IMR-90 (cell line): ENCODE data around the gene PDE6B. TPM values are rescaled to one million over a fixed set of nuclear protein-coding genes. Genes with fewer than 3 reads are reported as not detected.

Experiments used
- ATAC-seq: fragments of 200-7000 bp; cut with Tn5 transposase; 2 replicates; pipeline ENCODE4 v1.9.1; 2020; ENCODE audit warnings: low read depth, mild to moderate bottlenecking, moderate library complexity
- BruUV-seq: library from RNA; stranded (reverse); fragments of 400-500 nt; replicated peaks from 2 replicates; lab custom pipeline; 2021; lab: Mats Ljungman, UMichigan
- CTCF ChIA-PET: fragments of 300-600 bp; formaldehyde crosslinking; extraction: SDS; loops from one replicate; lab custom pipeline; 2021; ENCODE audit warnings: antibody characterized with exemption; lab: Yijun Ruan, JAX
- POLR2A ChIA-PET: fragments of 300-600 bp; sonication (Branson Sonifier 250); formaldehyde crosslinking; loops from one replicate; lab custom pipeline; 2022; ENCODE audit warnings: antibody characterized with exemption; ENCODE audit not compliant: unreplicated experiment; lab: Charles Lee
- DNase-seq: peaks from one replicate; pipeline ENCODE4 v3.0.0; 2013
- H2AFZ ChIP-seq: replicated peaks from 2 replicates; pipeline ENCODE3; 2013; ENCODE audit warnings: low read length, mild to moderate bottlenecking; ENCODE audit not compliant: poor library complexity
- H2AK5ac ChIP-seq: 2 replicates; pipeline ENCODE4 v1.6.1; 2013; ENCODE audit warnings: low read depth, low read length, inconsistent platforms
- H2AK9ac ChIP-seq: replicated peaks from 2 replicates; pipeline ENCODE3; 2013; ENCODE audit warnings: mild to moderate bottlenecking, low read depth, low read length, moderate library complexity; ENCODE audit not compliant: poor library complexity
- H2BK120ac ChIP-seq: 2 replicates; pipeline ENCODE4 v1.6.1; 2013; ENCODE audit warnings: low read depth, low read length, inconsistent platforms
- H2BK15ac ChIP-seq: 3 replicates; pipeline ENCODE4 v1.6.1; 2013; ENCODE audit warnings: low read depth, low read length, inconsistent platforms
- H2BK20ac ChIP-seq: 2 replicates; pipeline ENCODE4 v1.6.1; 2013; ENCODE audit warnings: low read depth, mild to moderate bottlenecking, inconsistent platforms, low read length, moderate library complexity
- H2BK5ac ChIP-seq: 2 replicates; pipeline ENCODE4 v1.6.1; 2013; ENCODE audit warnings: mild to moderate bottlenecking, low read depth, low read length, inconsistent platforms; ENCODE audit not compliant: poor library complexity, severe bottlenecking
- H3K14ac ChIP-seq: replicated peaks from 2 replicates; pipeline ENCODE4 v1.6.1; 2013; ENCODE audit warnings: low read depth, low read length, inconsistent platforms
- H3K18ac ChIP-seq: 2 replicates; pipeline ENCODE4 v1.6.1; 2013; ENCODE audit warnings: low read depth, low read length, control low read depth
- H3K23ac ChIP-seq: 2 replicates; pipeline ENCODE4 v1.6.1; 2013; ENCODE audit warnings: low read depth, low read length, inconsistent platforms
- H3K27ac ChIP-seq: 2 replicates; pipeline ENCODE4 v1.5.1; 2013; ENCODE audit warnings: mild to moderate bottlenecking, control low read depth, low read length; ENCODE audit not compliant: insufficient read depth
- H3K27me3 ChIP-seq: 2 replicates; pipeline ENCODE4 v1.6.1; 2013; ENCODE audit warnings: low read length; ENCODE audit not compliant: control insufficient read depth, insufficient read depth
- H3K36me3 ChIP-seq: 2 replicates; pipeline ENCODE4 v1.6.1; 2013; ENCODE audit warnings: low read length, mixed read lengths; ENCODE audit not compliant: control insufficient read depth, insufficient read depth
- H3K4ac ChIP-seq: 2 replicates; pipeline ENCODE4 v1.6.1; 2013; ENCODE audit warnings: low read depth, low read length, inconsistent platforms
- H3K4me1 ChIP-seq: 2 replicates; pipeline ENCODE4 v1.6.1; 2013; ENCODE audit warnings: low read length, mixed read lengths; ENCODE audit not compliant: control insufficient read depth, insufficient read depth
- H3K4me2 ChIP-seq: 2 replicates; pipeline ENCODE4 v1.6.1; 2013; ENCODE audit warnings: low read depth, mild to moderate bottlenecking, control low read depth, low read length, moderate library complexity
- H3K4me3 ChIP-seq: 2 replicates; pipeline ENCODE4 v1.5.1; 2013; ENCODE audit warnings: low read depth, mild to moderate bottlenecking, control low read depth, low read length, moderate library complexity; ENCODE audit not compliant: insufficient read depth
- H3K56ac ChIP-seq: 2 replicates; pipeline ENCODE4 v1.6.1; 2013; ENCODE audit warnings: low read length, inconsistent platforms; ENCODE audit not compliant: insufficient read depth; ENCODE audit errors: extremely low read depth
- H3K79me1 ChIP-seq, 2 experiments: 2 replicates each; pipeline ENCODE4 v1.6.1; 2013; ENCODE audit warnings: low read length in 2 of 2, inconsistent platforms in 1 of 2, low read depth in 1 of 2
- H3K9ac ChIP-seq: 2 replicates; pipeline ENCODE4 v1.6.1; 2013; ENCODE audit warnings: low read depth, low read length, control low read depth
- H3K9me1 ChIP-seq: 2 replicates; pipeline ENCODE4 v1.6.1; 2013; ENCODE audit warnings: low read length, inconsistent platforms; ENCODE audit not compliant: insufficient read depth
- H3K9me3 ChIP-seq: 2 replicates; pipeline ENCODE4 v1.6.1; 2013; ENCODE audit warnings: low read length; ENCODE audit not compliant: control insufficient read depth, insufficient read depth
- H4K20me1 ChIP-seq: 2 replicates; pipeline ENCODE4 v1.6.1; 2013; ENCODE audit warnings: low read length, inconsistent platforms; ENCODE audit not compliant: insufficient read depth
- H4K5ac ChIP-seq: 2 replicates; pipeline ENCODE4 v1.6.1; 2013; ENCODE audit warnings: mild to moderate bottlenecking, low read depth, low read length, control low read depth
- H4K8ac ChIP-seq, 2 experiments: 2 replicates each; pipeline ENCODE4 v1.6.1; 2013; ENCODE audit warnings: low read depth in 2 of 2, low read length in 2 of 2, control low read depth in 1 of 2, inconsistent platforms in 1 of 2
- H4K91ac ChIP-seq: 2 replicates; pipeline ENCODE4 v1.6.1; 2013; ENCODE audit warnings: low read depth, low read length, inconsistent platforms; ENCODE audit not compliant: insufficient read depth
- CEBPB ChIP-seq: IDR thresholded peaks from 2 replicates; pipeline ENCODE4 v1.6.1; 2012; ENCODE audit warnings: low read depth, low read length, improper control_type of control experiment
- CHD1 ChIP-seq: IDR thresholded peaks from 2 replicates; pipeline ENCODE4 v1.6.1; 2012; ENCODE audit warnings: low read depth, low read length, improper control_type of control experiment
- FOS ChIP-seq: fragments of 150-350 bp; IDR thresholded peaks from 2 replicates; pipeline ENCODE4 v1.6.1; 2016; ENCODE audit warnings: low read depth, low read length
- MAFK ChIP-seq: IDR thresholded peaks from 2 replicates; pipeline ENCODE4 v1.6.1; 2012; ENCODE audit warnings: low read depth, low read length, improper control_type of control experiment
- MAZ ChIP-seq: IDR thresholded peaks from 2 replicates; pipeline ENCODE4 v1.6.1; 2012; ENCODE audit warnings: low read depth, mild to moderate bottlenecking, low read length, improper control_type of control experiment, moderate library complexity, borderline replicate concordance
- NFE2L2 ChIP-seq: fragments of 150-350 bp; IDR thresholded peaks from 2 replicates; pipeline ENCODE4 v1.6.1; 2016; ENCODE audit warnings: low read depth, mild to moderate bottlenecking, low read length
- POLR2A ChIP-seq: IDR thresholded peaks from 2 replicates; pipeline ENCODE4 v1.6.1; 2012; ENCODE audit warnings: mild to moderate bottlenecking, low read depth, low read length
- RCOR1 ChIP-seq: IDR thresholded peaks from 2 replicates; pipeline ENCODE4 v1.6.1; 2012; ENCODE audit warnings: mild to moderate bottlenecking, low read length, improper control_type of control experiment; ENCODE audit not compliant: insufficient replicate concordance
- RFX5 ChIP-seq: IDR thresholded peaks from 2 replicates; pipeline ENCODE4 v1.8.0; 2012; ENCODE audit warnings: low read depth, mild to moderate bottlenecking, low read length, moderate library complexity
- SMC3 ChIP-seq: fragments of 150-350 bp; IDR thresholded peaks from 2 replicates; pipeline ENCODE4 v1.6.1; 2016; ENCODE audit warnings: low read depth, mild to moderate bottlenecking, antibody characterized with exemption, low read length, moderate library complexity
- WGBS, 2 experiments: methylation state at CpG; one replicate each; pipeline versions ENCODE4 v1.1.5 to v1.1.7; 2013; ENCODE audit warnings: missing lambda C conversion rate in 2 of 2; ENCODE audit not compliant: insufficient read length in 1 of 2; ENCODE audit errors: extremely low coverage in 2 of 2; 5-methylcytosine and 5-hydroxymethylcytosine counted together
- dilution Hi-C: fragments of 300-500 bp; cut with HindIII; formaldehyde crosslinking; loops from one replicate; pipeline ENCODE4 v1.14.3; 2018; ENCODE audit warnings: low sequenced_read_pairs; ENCODE audit not compliant: unreplicated experiment
- in situ Hi-C: fragments of 300-500 bp; cut with MboI; formaldehyde crosslinking; loops from 3 replicates; pipeline ENCODE4 v1.14.3; 2019; ENCODE audit warnings: low sequenced_read_pairs, inconsistent platforms, mixed read lengths
- intact Hi-C: fragments of 100-400 bp; cut with micrococcal nuclease; formaldehyde crosslinking; loops from 2 replicates; pipeline ENCODE4 v1.10.0; 2022
- polyA plus RNA-seq, 3 experiments: library from polyadenylated mRNA; depleted of rRNA; stranded (reverse); fragments of >200 nt; gene quantifications; 2 replicates each; pipeline ENCODE4 v1.2.3, GENCODE V29; 2012; ENCODE audit warnings: low replicate concordance in 1 of 3
- total RNA-seq: library from RNA; depleted of rRNA; stranded (reverse); fragments of >200 nt; gene quantifications from 2 replicates; pipeline ENCODE4 v1.2.3, GENCODE V29; 2012
- TF ChIP-seq, protein P1 (sequence below): conservative IDR thresholded peaks from 2 replicates; pipeline ENCODE4 v1.5.1; 2012; ENCODE audit warnings: mild to moderate bottlenecking, low read depth, low read length, improper control_type of control experiment
- TF ChIP-seq, protein P2 (sequence below): fragments of 150-350 bp; IDR thresholded peaks from 2 replicates; pipeline ENCODE4 v1.6.1; 2017; ENCODE audit warnings: mild to moderate bottlenecking, antibody characterized with exemption, low read length, low read depth

The PDE6B gene
- total and polyA plus RNA-seq, 2 of the 4 experiments (the other 2 are of a cell fraction) = under 0.01 TPM; not detected in 1

DNA sequence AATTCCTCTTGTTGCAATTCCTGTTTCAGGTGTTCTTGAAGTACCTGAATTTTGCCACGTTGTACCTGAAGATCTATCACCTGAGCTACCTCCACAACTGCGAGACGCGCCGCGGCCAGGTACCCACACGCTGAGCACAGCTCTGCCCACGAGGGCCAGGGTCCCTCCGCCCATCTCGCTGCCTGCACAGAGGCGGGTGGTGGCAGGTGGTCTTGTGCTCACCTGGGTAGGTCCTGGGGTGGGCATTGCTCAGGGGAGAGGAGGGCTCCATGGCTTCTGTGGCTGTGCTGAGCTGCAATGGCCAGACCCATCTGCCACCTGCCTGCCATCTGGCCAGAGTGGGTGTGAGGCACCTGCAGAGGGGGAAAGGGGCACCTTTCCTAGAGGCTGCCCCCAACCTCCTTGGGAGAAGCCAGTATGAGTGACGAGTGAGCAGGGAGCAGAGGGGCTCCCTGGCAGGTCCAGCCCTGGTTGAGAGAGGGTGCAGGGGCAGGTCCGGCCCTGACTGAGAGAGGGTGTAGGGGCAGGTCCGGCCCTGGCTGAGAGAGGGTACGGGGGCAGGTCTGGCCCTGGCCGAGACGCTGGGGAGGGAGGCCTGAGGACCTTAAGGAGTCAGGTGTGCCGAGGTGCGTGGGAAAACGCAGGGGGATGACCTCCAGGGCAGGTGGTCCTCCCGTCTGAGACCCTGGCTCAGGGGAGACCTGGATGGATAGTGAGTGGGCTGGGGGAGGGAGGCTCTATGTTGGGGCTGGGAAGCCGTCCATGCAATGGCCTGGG, 10.7 kb downstream of the PDE6B start:
- Histone ChIP-seq H4K91ac (no peak overlapping the region), H3K79me1 (no peaks in the 10 kb centered on the region), H4K5ac (no peak overlapping the region), H2BK15ac (no peak overlapping the region), H3K27ac (no peak overlapping the region), H3K23ac (no peak overlapping the region), H2BK5ac (no peak overlapping the region), H3K4me1 (no peaks in the 10 kb centered on the region), H3K18ac (no peak overlapping the region), H3K4me3 (no peak overlapping the region), H2BK120ac (no peak overlapping the region), H3K27me3 (no peaks in the 10 kb centered on the region), H3K9me3 (peaks cover 19% of the 10 kb centered on the region), H3K14ac (no peak overlapping the region), H3K9me1 (no peaks in the 10 kb centered on the region), H3K36me3 (no peaks in the 10 kb centered on the region), H2BK20ac (no peak overlapping the region), H2AFZ (peak overlapping the region; percentile 2), H3K9ac (no peak overlapping the region), H2AK9ac (no peak overlapping the region), H4K8ac (no peak overlapping the region), H3K4ac (no peak overlapping the region), H2AK5ac (no peak overlapping the region), H3K56ac (no peak overlapping the region), H4K20me1 (no peaks in the 10 kb centered on the region), H3K4me2 (no peak overlapping the region)
- WGBS, 2 experiments = 47% methylated on average over 2 of the region's 22 CpGs; no CpG with 5 or more reads in 1 of the 2 experiments
- intact Hi-C loops = no loop called here
- ChIA-PET CTCF (no interaction called here), POLR2A (no interaction called here)
- in situ Hi-C loops = no loop called here
- DNase-seq = no peak
- dilution Hi-C loops = no loop called here
- ATAC-seq = no peak
- no peak for TF ChIP-seq RFX5
- TF ChIP-seq, protein P1, sequence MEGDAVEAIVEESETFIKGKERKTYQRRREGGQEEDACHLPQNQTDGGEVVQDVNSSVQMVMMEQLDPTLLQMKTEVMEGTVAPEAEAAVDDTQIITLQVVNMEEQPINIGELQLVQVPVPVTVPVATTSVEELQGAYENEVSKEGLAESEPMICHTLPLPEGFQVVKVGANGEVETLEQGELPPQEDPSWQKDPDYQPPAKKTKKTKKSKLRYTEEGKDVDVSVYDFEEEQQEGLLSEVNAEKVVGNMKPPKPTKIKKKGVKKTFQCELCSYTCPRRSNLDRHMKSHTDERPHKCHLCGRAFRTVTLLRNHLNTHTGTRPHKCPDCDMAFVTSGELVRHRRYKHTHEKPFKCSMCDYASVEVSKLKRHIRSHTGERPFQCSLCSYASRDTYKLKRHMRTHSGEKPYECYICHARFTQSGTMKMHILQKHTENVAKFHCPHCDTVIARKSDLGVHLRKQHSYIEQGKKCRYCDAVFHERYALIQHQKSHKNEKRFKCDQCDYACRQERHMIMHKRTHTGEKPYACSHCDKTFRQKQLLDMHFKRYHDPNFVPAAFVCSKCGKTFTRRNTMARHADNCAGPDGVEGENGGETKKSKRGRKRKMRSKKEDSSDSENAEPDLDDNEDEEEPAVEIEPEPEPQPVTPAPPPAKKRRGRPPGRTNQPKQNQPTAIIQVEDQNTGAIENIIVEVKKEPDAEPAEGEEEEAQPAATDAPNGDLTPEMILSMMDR = no peak
- no peak for TF ChIP-seq MAZ
- no peak for TF ChIP-seq RCOR1
- no peak for TF ChIP-seq MAFK
- TF ChIP-seq FOS = no peak
- TF ChIP-seq CEBPB = no peak
- no peak for TF ChIP-seq POLR2A
- TF ChIP-seq CHD1 = no peak
- TF ChIP-seq SMC3 = no peak
- TF ChIP-seq, protein P2, sequence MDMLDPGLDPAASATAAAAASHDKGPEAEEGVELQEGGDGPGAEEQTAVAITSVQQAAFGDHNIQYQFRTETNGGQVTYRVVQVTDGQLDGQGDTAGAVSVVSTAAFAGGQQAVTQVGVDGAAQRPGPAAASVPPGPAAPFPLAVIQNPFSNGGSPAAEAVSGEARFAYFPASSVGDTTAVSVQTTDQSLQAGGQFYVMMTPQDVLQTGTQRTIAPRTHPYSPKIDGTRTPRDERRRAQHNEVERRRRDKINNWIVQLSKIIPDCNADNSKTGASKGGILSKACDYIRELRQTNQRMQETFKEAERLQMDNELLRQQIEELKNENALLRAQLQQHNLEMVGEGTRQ = no peak
- no peak for TF ChIP-seq NFE2L2
- no TSS peak for BruUV-seq
